ENCODE results near the gene ING3.
A peak's percentile ranks its signal among the peaks of the same experiment; 100 is the strongest.

The ING3 gene

DNA sequence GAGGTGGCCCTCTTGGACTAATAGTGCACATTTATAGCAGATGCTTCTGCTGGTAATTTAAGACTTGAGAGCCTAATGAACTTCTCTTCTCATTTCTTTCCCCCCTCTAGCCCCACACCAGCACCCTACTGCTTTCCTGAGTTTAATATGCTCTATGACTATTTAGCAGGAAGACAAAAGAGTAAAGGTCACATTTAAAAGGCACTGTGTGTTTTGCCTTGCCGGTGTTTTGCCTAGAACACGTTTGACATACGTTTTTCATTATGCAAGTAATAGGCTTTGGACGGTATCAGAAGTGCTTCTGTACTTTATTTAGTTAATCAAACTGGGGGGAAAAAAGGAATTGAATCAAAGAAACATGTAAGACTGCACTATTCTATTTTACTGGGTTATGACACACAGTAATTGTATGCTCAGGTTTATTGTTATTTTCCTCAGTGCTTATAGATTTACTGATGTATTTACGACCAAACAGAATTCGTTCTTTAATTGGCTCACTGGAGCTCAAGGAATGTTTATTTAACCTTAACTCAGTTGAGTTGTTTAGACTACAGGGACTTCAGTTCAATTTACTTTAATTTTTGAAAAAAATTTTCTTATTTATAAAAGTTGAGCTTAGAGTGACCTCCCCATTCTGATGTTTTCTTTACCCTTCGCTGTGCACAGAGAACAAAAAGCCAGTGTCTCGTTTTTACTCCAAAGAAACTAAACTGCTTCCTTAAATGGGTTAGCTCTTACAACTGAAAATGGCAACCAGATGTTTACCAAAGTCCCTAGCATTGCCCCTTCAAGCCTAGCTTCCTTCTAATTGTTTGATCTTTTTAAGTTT lies 73.3 kb downstream of the ING3 start:
- TF ChIP-seq, protein P1, sequence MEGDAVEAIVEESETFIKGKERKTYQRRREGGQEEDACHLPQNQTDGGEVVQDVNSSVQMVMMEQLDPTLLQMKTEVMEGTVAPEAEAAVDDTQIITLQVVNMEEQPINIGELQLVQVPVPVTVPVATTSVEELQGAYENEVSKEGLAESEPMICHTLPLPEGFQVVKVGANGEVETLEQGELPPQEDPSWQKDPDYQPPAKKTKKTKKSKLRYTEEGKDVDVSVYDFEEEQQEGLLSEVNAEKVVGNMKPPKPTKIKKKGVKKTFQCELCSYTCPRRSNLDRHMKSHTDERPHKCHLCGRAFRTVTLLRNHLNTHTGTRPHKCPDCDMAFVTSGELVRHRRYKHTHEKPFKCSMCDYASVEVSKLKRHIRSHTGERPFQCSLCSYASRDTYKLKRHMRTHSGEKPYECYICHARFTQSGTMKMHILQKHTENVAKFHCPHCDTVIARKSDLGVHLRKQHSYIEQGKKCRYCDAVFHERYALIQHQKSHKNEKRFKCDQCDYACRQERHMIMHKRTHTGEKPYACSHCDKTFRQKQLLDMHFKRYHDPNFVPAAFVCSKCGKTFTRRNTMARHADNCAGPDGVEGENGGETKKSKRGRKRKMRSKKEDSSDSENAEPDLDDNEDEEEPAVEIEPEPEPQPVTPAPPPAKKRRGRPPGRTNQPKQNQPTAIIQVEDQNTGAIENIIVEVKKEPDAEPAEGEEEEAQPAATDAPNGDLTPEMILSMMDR (IDR thresholded peaks at IDR 0.05; ENCODE audit: low read depth, low read length), result no peak
- no peak for TF ChIP-seq EZH2phosphoT487 (IDR thresholded peaks at IDR 0.05; ENCODE audit: low read depth)
- H3K4me2 ChIP-seq (ENCODE audit: low read length), result peak overlapping the region; percentile 54
- H3K9ac ChIP-seq (ENCODE audit: low read length), result no peak overlapping the region
- no peaks in the 10 kb centered on the region for H4K20me1 ChIP-seq (ENCODE audit: insufficient read depth, low read length)
- no peaks in the 10 kb centered on the region for H3K9me3 ChIP-seq (ENCODE audit: insufficient read depth, low read length)
- H3K36me3 ChIP-seq (replicated peaks; ENCODE audit: low read depth, low read length), result no peaks in the 10 kb centered on the region
- peak overlapping the region; percentile 34; the same call in 1 of the 2 replicates for H2AFZ ChIP-seq (ENCODE audit: low read depth, low read length)
- peaks cover 22% of the 10 kb centered on the region for H3K4me1 ChIP-seq (ENCODE audit: low read length)
- no peak overlapping the region for H3K27ac ChIP-seq (ENCODE audit: low read length)
- 0 out of 2 replicates have a peak overlapping the region, but pooled peaks have one; percentile 3 for H3K4me3 ChIP-seq (ENCODE audit: low read length)
- H3K79me2 ChIP-seq (ENCODE audit: low read length), result no peaks in the 10 kb centered on the region
- H3K27me3 ChIP-seq (ENCODE audit: low read depth, low read length), result no peaks in the 10 kb centered on the region

DNA sequence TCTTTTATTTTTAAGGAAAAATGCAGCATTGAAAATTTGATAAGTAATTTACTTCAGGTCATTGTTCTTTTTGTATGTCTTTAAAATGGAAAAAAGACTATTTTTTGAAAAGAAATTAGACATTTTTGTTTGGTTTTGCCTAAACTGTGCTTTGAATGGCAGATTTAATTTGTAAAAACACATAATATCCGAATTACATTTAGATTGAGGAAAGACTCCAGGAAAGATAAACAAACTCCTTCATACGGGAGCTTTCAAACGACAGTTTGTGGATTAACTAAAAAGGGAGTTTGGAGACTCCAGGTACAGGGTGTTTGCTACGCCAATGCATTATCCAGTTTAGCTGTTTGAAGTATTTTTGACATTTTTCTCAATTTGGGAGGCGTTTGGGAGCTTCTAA lies 74.0 kb downstream of the ING3 start:
- Histone ChIP-seq H3K4me3 (ENCODE audit: low read length) (0 out of 2 replicates have a peak overlapping the region, but pooled peaks have one; percentile 3), H3K9me3 (ENCODE audit: insufficient read depth, low read length) (no peaks in the 10 kb centered on the region), H3K4me1 (ENCODE audit: low read length) (peaks cover 19% of the 10 kb centered on the region), H3K79me2 (ENCODE audit: low read length) (no peaks in the 10 kb centered on the region), H3K36me3 (replicated peaks; ENCODE audit: low read depth, low read length) (no peaks in the 10 kb centered on the region), H2AFZ (ENCODE audit: low read depth, low read length) (0 out of 2 replicates have a peak overlapping the region, but pooled peaks have one; percentile 2), H4K20me1 (ENCODE audit: insufficient read depth, low read length) (no peaks in the 10 kb centered on the region), H3K4me2 (ENCODE audit: low read length) (peak overlapping the region; percentile 54), H3K27ac (ENCODE audit: low read length) (no peak overlapping the region; the same call in 1 of the 2 replicates), H3K9ac (ENCODE audit: low read length) (no peak overlapping the region), H3K27me3 (ENCODE audit: low read depth, low read length) (no peaks in the 10 kb centered on the region)
- no peak for TF ChIP-seq EZH2phosphoT487 (IDR thresholded peaks at IDR 0.05; ENCODE audit: low read depth)
- TF ChIP-seq, protein P1 (IDR thresholded peaks at IDR 0.05; ENCODE audit: low read depth, low read length), result no peak

- Histone ChIP-seq H3K9me3 (ENCODE audit: insufficient read depth, low read length) (no peaks in the 10 kb centered on the region), H3K27me3 (ENCODE audit: low read depth, low read length) (no peaks in the 10 kb centered on the region), H3K27ac (ENCODE audit: low read length) (no peak overlapping the region), H4K20me1 (ENCODE audit: insufficient read depth, low read length) (no peaks in the 10 kb centered on the region), H3K4me2 (ENCODE audit: low read length) (no peak overlapping the region), H3K4me1 (ENCODE audit: low read length) (peaks cover 19% of the 10 kb centered on the region), H2AFZ (ENCODE audit: low read depth, low read length) (no peak overlapping the region), H3K4me3 (ENCODE audit: low read length) (no peak overlapping the region), H3K79me2 (ENCODE audit: low read length) (no peaks in the 10 kb centered on the region), H3K9ac (ENCODE audit: low read length) (no peak overlapping the region), H3K36me3 (replicated peaks; ENCODE audit: low read depth, low read length) (no peaks in the 10 kb centered on the region)
- TF ChIP-seq, protein P1 (IDR thresholded peaks at IDR 0.05; ENCODE audit: low read depth, low read length), result no peak
- TF ChIP-seq EZH2phosphoT487 (IDR thresholded peaks at IDR 0.05; ENCODE audit: low read depth), result no peak
Observed at GRCh38 chr7:121026159-121026558, 75.6 kb downstream of the ING3 start.

DNA sequence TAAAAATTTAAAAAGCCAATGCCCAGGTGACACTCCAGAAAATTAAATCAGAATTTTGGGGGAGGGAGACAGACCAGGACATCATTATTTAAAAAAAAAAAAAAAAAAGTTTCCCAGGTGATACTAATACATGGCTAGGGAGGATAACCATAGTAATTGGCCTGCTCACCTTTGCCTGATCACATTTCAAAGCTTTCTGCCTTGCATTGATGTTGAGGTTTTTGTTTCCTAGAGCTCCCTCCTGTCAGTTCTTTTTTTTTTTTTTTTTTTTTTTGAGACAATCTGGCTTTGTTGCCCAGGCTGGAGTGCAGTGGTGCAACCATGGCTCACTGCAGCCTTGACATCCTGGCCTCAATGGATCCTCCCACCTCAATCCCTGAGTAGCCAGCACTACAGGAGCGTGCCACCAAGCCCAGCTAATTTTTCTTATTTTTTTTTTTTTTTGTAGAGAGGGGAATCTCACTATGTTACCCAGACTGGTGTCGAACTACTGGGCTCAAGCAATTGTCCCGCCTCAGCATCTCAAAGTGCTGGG lies 76.1 kb downstream of the ING3 start:
- Histone ChIP-seq H3K79me2 (ENCODE audit: low read length) (no peaks in the 10 kb centered on the region), H3K4me1 (ENCODE audit: low read length) (peaks cover 19% of the 10 kb centered on the region), H2AFZ (ENCODE audit: low read depth, low read length) (no peak overlapping the region), H3K9ac (ENCODE audit: low read length) (no peak overlapping the region), H3K9me3 (ENCODE audit: insufficient read depth, low read length) (no peaks in the 10 kb centered on the region), H3K36me3 (replicated peaks; ENCODE audit: low read depth, low read length) (no peaks in the 10 kb centered on the region), H3K27me3 (ENCODE audit: low read depth, low read length) (no peaks in the 10 kb centered on the region), H4K20me1 (ENCODE audit: insufficient read depth, low read length) (no peaks in the 10 kb centered on the region), H3K4me2 (ENCODE audit: low read length) (no peak overlapping the region), H3K4me3 (ENCODE audit: low read length) (no peak overlapping the region), H3K27ac (ENCODE audit: low read length) (no peak overlapping the region)
- TF ChIP-seq, protein P1 (IDR thresholded peaks at IDR 0.05; ENCODE audit: low read depth, low read length), result no peak
- TF ChIP-seq EZH2phosphoT487 (IDR thresholded peaks at IDR 0.05; ENCODE audit: low read depth), result no peak

Measured in OCI-LY3 (cell line).